ENCODE results near the gene LFNG.

DNA sequence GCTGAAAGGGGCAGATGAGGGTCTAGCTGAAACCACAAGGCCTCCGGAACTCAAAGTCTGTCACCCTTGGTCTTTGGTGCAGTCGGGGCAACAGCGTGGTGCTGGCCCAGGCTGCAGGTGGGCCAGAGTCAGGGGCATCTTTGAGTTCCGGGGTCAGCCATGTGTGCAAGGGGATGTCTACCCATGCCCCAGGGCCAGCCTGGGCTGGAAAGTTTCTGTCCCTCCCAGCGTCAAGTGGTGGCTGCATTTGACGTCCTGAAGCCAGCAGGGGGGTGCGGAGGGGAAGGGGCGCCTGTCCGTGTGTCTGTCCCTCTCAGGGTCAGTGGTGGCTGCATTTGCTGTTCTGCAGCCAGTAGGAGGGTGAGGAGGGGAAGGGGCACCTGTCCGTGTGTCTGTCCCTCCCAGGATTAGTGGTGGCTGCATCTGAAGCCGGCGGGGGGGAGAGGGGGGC lies 35.1 kb downstream of the LFNG start:
- TF ChIP-seq, protein P1, sequence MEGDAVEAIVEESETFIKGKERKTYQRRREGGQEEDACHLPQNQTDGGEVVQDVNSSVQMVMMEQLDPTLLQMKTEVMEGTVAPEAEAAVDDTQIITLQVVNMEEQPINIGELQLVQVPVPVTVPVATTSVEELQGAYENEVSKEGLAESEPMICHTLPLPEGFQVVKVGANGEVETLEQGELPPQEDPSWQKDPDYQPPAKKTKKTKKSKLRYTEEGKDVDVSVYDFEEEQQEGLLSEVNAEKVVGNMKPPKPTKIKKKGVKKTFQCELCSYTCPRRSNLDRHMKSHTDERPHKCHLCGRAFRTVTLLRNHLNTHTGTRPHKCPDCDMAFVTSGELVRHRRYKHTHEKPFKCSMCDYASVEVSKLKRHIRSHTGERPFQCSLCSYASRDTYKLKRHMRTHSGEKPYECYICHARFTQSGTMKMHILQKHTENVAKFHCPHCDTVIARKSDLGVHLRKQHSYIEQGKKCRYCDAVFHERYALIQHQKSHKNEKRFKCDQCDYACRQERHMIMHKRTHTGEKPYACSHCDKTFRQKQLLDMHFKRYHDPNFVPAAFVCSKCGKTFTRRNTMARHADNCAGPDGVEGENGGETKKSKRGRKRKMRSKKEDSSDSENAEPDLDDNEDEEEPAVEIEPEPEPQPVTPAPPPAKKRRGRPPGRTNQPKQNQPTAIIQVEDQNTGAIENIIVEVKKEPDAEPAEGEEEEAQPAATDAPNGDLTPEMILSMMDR (IDR thresholded peaks at IDR 0.05) = no peak
- TF ChIP-seq EZH2 (IDR thresholded peaks at IDR 0.05; ENCODE audit: borderline replicate concordance, insufficient read depth, low read depth, low read length, poor library complexity, severe bottlenecking) = no peak

All from B cell (primary cell).